ENCODE data around the gene GAPVD1. TPM values are rescaled to one million over a fixed set of nuclear protein-coding genes. Genes with fewer than 3 reads are reported as not detected.
"Not testable (repeated sequence)": the region's sequence is repeated elsewhere in the genome, so short reads cannot be mapped to it uniquely, and the experiment has no call there.

GAPVD1 gene
- total RNA-seq, 3 donors from 2014 or later (not counting 1 experiment from before 2014, with no cell fraction given) = 66.1 to 83.2 (median 68.8) TPM

DNA sequence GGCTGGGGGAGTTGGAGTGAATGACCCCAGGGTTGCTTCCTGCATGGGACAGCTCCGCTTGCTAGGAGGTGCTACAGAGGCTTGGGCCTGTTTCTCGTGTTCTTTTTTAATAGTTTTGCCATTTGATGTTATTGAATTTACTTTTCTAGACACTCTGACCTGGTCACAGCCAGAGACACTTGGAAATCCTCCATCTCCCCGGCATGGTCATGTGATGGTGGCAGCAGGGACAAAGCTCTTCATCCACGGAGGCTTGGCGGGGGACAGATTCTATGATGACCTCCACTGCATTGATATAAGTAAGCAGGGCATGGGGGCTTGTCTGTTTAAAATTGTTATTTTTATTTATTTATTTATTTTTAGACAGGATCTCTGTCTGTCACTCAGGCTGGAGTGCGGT lies 33.9 kb upstream of the GAPVD1 start:
- Histone ChIP-seq H3K27ac (ENCODE audit: low read length) (no peak overlapping the region), H3K4me3 (ENCODE audit: low read length) (no peak overlapping the region), H3K27me3 (ENCODE audit: control insufficient read depth, insufficient read depth, low read length) (no peaks in the 10 kb centered on the region), H3K4me1 (ENCODE audit: control insufficient read depth, insufficient read depth, low read length) (no peaks in the 10 kb centered on the region), H3K9me3 (ENCODE audit: control insufficient read depth, insufficient read depth, low read length) (no peaks in the 10 kb centered on the region), H3K36me3 (ENCODE audit: control insufficient read depth, insufficient read depth, low read length) (peaks cover 15% of the 10 kb centered on the region)
- TF ChIP-seq, protein P1, sequence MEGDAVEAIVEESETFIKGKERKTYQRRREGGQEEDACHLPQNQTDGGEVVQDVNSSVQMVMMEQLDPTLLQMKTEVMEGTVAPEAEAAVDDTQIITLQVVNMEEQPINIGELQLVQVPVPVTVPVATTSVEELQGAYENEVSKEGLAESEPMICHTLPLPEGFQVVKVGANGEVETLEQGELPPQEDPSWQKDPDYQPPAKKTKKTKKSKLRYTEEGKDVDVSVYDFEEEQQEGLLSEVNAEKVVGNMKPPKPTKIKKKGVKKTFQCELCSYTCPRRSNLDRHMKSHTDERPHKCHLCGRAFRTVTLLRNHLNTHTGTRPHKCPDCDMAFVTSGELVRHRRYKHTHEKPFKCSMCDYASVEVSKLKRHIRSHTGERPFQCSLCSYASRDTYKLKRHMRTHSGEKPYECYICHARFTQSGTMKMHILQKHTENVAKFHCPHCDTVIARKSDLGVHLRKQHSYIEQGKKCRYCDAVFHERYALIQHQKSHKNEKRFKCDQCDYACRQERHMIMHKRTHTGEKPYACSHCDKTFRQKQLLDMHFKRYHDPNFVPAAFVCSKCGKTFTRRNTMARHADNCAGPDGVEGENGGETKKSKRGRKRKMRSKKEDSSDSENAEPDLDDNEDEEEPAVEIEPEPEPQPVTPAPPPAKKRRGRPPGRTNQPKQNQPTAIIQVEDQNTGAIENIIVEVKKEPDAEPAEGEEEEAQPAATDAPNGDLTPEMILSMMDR (IDR thresholded peaks at IDR 0.05) = no peak
- H3K27ac Mint-ChIP-seq = no peak overlapping the region
- intact Hi-C loops (cut with micrococcal nuclease) = no loop called here
- no peaks in the 10 kb centered on the region for H3K27me3 Mint-ChIP-seq (ENCODE audit: low read depth in 2 of 2)
- no peaks in the 10 kb centered on the region for H3K4me1 Mint-ChIP-seq
- no peaks in the 10 kb centered on the region for H3K36me3 Mint-ChIP-seq
- ATAC-seq (no peak), DNase-seq (no peak)
- no peak overlapping the region for H3K4me3 Mint-ChIP-seq
- WGBS (ENCODE audit: insufficient coverage) = 98% methylated on average over 6 of the region's 6 CpGs
- no peaks in the 10 kb centered on the region for H3K9me3 Mint-ChIP-seq

DNA sequence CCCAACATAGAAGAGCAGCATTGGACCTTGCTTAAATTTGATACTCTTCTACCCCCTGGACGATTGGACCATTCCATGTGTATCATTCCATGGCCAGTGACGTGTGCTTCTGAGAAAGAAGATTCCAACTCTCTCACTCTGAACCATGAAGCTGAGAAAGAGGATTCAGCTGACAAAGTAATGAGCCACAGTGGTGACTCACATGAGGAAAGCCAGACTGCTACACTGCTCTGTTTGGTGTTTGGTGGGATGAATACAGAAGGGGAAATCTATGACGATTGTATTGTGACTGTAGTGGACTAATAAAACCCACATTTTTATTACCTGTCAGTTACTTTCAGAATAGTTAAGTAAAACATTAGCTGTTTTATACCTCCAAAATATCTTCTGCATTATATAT lies 27.9 kb upstream of the GAPVD1 start:
- Mint-ChIP-seq H3K4me1 (peaks cover 33 to 35% of the 10 kb centered on the region in 2 donors), H3K27me3 (ENCODE audit: low read depth in 2 of 2) (no peaks in the 10 kb centered on the region), H3K4me3 (no peak overlapping the region), H3K27ac (peak overlapping the region in 1 of 2 donors; percentile 45), H3K9me3 (no peaks in the 10 kb centered on the region), H3K36me3 (peaks cover 22% of the 10 kb centered on the region)
- TF ChIP-seq, protein P1 (IDR thresholded peaks at IDR 0.05) = no peak
- Histone ChIP-seq H3K9me3 (ENCODE audit: control insufficient read depth, insufficient read depth, low read length) (no peaks in the 10 kb centered on the region), H3K4me1 (ENCODE audit: control insufficient read depth, insufficient read depth, low read length) (peaks cover 12% of the 10 kb centered on the region), H3K4me3 (ENCODE audit: low read length) (no peak overlapping the region), H3K36me3 (ENCODE audit: control insufficient read depth, insufficient read depth, low read length) (peaks cover 60% of the 10 kb centered on the region), H3K27ac (ENCODE audit: low read length) (no peak overlapping the region), H3K27me3 (ENCODE audit: control insufficient read depth, insufficient read depth, low read length) (no peaks in the 10 kb centered on the region)
- no peak for DNase-seq
- intact Hi-C loops (cut with micrococcal nuclease) = no loop called here
- peak in 2 of 3 donors; percentile 9 to 12 for ATAC-seq
- WGBS (ENCODE audit: insufficient coverage) = 92% methylated on average over 2 of the region's 3 CpGs

DNA sequence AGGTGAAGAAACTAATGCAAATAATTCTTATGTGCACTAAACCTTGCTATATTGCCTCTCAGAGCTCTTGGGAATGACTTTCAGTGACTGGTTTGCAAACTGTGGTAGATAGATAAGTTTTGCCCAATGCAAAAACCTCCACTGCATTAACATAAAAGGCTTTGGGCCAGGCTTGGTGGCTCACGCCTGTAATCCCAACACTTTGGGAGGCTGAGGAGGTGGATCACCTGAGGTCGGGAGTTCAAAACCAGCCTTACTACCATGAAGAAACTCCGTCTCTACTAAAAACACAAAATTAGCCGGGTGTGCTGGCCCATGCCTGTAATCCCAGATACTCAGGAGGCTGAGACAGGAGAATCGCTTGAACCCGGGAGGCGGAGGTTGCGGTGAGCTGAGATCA lies 27.5 kb upstream of the GAPVD1 start:
- 98% methylated on average over 7 of the region's 8 CpGs for WGBS (ENCODE audit: insufficient coverage)
- H3K27ac Mint-ChIP-seq = peak overlapping the region in 1 of 2 donors; percentile 45

DNA sequence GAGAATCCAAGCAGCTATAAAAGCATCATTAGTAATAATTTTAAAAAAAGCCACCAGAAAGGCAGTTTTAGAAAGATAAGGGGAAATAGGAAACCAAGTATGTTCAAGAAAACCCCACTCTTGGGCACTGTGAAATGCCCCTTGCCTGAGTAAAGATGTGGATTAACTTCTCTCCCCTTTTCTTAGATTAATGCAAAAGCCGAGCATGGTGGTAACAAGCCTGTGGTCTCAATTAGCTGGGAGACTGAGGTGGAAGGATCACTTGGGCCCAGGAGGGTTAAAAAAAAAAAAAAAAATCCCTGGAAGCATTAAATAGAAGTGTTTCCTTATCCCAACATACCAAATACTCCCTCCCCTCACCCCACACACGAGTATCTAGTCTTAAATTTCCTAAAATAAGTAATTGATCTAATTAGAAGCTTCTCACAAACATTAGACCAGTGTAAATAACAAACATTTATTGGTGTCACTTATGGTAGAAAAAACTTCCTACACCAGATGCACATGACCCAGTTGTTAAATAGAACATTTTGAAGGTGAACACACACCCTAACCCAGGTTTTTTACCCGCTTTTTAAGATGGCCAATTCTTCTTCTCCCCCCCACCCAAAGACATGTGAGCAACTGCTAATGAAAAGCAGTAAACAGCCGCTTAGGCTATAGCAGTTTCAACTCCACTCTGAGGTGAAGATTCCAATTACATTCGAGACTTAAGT lies 25.7 kb upstream of the GAPVD1 start:
- Mint-ChIP-seq H3K27ac (peak overlapping the region; percentile 58 to 59), H3K9me3 (no peaks in the 10 kb centered on the region), H3K4me3 (peak overlapping the region; percentile 57), H3K27me3 (ENCODE audit: low read depth in 2 of 2) (no peaks in the 10 kb centered on the region), H3K36me3 (peaks cover 28% of the 10 kb centered on the region), H3K4me1 (peaks cover 52 to 53% of the 10 kb centered on the region in 2 donors)
- Histone ChIP-seq H3K9me3 (ENCODE audit: control insufficient read depth, insufficient read depth, low read length) (no peaks in the 10 kb centered on the region), H3K4me1 (ENCODE audit: control insufficient read depth, insufficient read depth, low read length) (peaks cover 23% of the 10 kb centered on the region), H3K4me3 (ENCODE audit: low read length) (no peak overlapping the region), H3K27ac (ENCODE audit: low read length) (no peak overlapping the region), H3K27me3 (ENCODE audit: control insufficient read depth, insufficient read depth, low read length) (no peaks in the 10 kb centered on the region), H3K36me3 (ENCODE audit: control insufficient read depth, insufficient read depth, low read length) (peaks cover 59% of the 10 kb centered on the region)
- intact Hi-C loops (cut with micrococcal nuclease) = no loop called here
- no peak for ATAC-seq
- TF ChIP-seq, protein P1 (IDR thresholded peaks at IDR 0.05) = no peak
- peak in 1 of 2 donors; percentile 26 for DNase-seq
- 78% methylated on average over 3 of the region's 5 CpGs for WGBS (ENCODE audit: insufficient coverage)

More for the DNA sequence above, 27.5 kb upstream of the GAPVD1 start:
- H3K9me3 ChIP-seq (ENCODE audit: control insufficient read depth, insufficient read depth, low read length); H3K9me3 Mint-ChIP-seq; H3K4me3 Mint-ChIP-seq; ATAC-seq; H3K27me3 Mint-ChIP-seq (ENCODE audit: low read depth in 2 of 2); H3K27me3 ChIP-seq (ENCODE audit: control insufficient read depth, insufficient read depth, low read length); DNase-seq; intact Hi-C loops (cut with micrococcal nuclease); H3K27ac ChIP-seq (ENCODE audit: low read length); H3K4me3 ChIP-seq (ENCODE audit: low read length): not testable (repeated sequence)
- peaks cover 37 to 39% of the 10 kb centered on the region in 2 donors for H3K4me1 Mint-ChIP-seq
- Histone ChIP-seq H3K4me1 (ENCODE audit: control insufficient read depth, insufficient read depth, low read length) (peaks cover 16% of the 10 kb centered on the region), H3K36me3 (ENCODE audit: control insufficient read depth, insufficient read depth, low read length) (peaks cover 63% of the 10 kb centered on the region)
- H3K36me3 Mint-ChIP-seq = peaks cover 26% of the 10 kb centered on the region

DNA sequence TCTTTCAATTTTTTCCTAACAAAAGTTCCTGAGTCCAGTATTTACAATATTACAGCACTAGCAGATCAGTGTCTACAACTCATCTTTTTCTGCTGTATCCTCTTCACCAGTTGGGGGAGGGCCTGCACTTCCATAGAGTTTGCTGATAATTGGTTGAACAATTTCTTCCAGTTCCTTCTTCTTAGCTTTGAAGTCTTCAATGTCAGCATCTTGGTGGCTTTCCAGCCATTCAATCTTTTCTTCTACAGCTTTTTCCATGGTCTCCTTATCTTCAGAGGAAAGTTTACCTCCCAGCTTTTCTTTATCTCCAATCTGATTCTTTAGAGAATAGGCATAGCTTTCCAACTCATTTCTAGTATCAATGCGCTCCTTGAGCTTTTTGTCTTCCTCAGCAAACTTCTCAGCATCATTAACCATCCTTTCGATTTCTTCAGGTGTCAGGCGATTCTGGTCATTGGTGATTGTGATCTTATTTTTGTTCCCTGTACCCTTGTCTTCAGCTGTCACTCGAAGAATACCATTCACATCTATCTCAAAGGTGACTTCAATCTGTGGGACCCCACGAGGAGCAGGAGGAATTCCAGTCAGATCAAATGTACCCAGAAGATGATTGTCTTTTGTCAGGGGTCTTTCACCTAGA lies 25.0 kb upstream of the GAPVD1 start:
- ATAC-seq; H3K9me3 Mint-ChIP-seq; H3K27me3 ChIP-seq (ENCODE audit: control insufficient read depth, insufficient read depth, low read length); H3K27me3 Mint-ChIP-seq (ENCODE audit: low read depth in 2 of 2); H3K9me3 ChIP-seq (ENCODE audit: control insufficient read depth, insufficient read depth, low read length); intact Hi-C loops (cut with micrococcal nuclease); H3K27ac ChIP-seq (ENCODE audit: low read length); H3K4me3 ChIP-seq (ENCODE audit: low read length): not testable (repeated sequence)
- Histone ChIP-seq H3K36me3 (ENCODE audit: control insufficient read depth, insufficient read depth, low read length) (peaks cover 59% of the 10 kb centered on the region), H3K4me1 (ENCODE audit: control insufficient read depth, insufficient read depth, low read length) (peaks cover 23% of the 10 kb centered on the region)
- peak in 1 of 2 donors; percentile 24 for DNase-seq
- H3K4me3 Mint-ChIP-seq = peak overlapping the region; percentile 13
- WGBS (ENCODE audit: insufficient coverage) = 88% methylated on average over 2 of the region's 5 CpGs
- peaks cover 59% of the 10 kb centered on the region in 2 donors for H3K4me1 Mint-ChIP-seq
- peaks cover 28% of the 10 kb centered on the region for H3K36me3 Mint-ChIP-seq
- H3K27ac Mint-ChIP-seq = peak overlapping the region; percentile 58 to 59
